Type B pancreatic cell (in vitro differentiated cells): ENCODE results near the gene SLC40A1. TPM values are rescaled to one million over a fixed set of nuclear protein-coding genes. Genes with fewer than 3 reads are reported as not detected.

Source experiments
- DNase-seq: peaks from one replicate; pipeline ENCODE4 v3.0.0; 2021; ENCODE audit warnings: mixed read lengths; ENCODE audit not compliant: unreplicated experiment; ENCODE audit errors: extremely low spot score
- H3K27ac Mint-ChIP-seq: 2 replicates; pipeline ENCODE4 v1.8.0; 2021; ENCODE audit warnings: mild to moderate bottlenecking, mixed read lengths
- H3K27me3 Mint-ChIP-seq: 2 replicates; pipeline ENCODE4 v1.8.0; 2021; ENCODE audit warnings: mixed read lengths
- H3K36me3 Mint-ChIP-seq: 2 replicates; pipeline ENCODE4 v1.8.0; 2021; ENCODE audit warnings: mixed read lengths
- H3K4me1 Mint-ChIP-seq: one replicate; pipeline ENCODE4 v1.8.0; 2021; ENCODE audit warnings: mixed read lengths; ENCODE audit not compliant: unreplicated experiment
- H3K4me3 Mint-ChIP-seq: 2 replicates; pipeline ENCODE4 v1.8.0; 2021; ENCODE audit warnings: mild to moderate bottlenecking, mixed read lengths
- H3K9me3 Mint-ChIP-seq: 2 replicates; pipeline ENCODE4 v1.8.0; 2021; ENCODE audit warnings: mixed read lengths
- CTCF ChIP-seq: fragments of 200-600 bp; sonication (generic); conservative IDR thresholded peaks from 2 replicates; pipeline ENCODE4 v1.5.0; 2021; ENCODE audit warnings: antibody characterized with exemption, mild to moderate bottlenecking
- total RNA-seq: library from RNA; stranded (reverse); gene quantifications from 2 replicates; pipeline ENCODE4 v1.2.1, GENCODE V29; 2021; ENCODE audit warnings: low replicate concordance

Gene SLC40A1
- total RNA-seq, 1 donor from 2014 or later, result 23.0 TPM

- no peak overlapping the region for H3K4me3 Mint-ChIP-seq
- DNase-seq, result no peak
- peaks cover 14% of the 10 kb centered on the region for H3K4me1 Mint-ChIP-seq
- no peak for TF ChIP-seq CTCF
- no peaks in the 10 kb centered on the region for H3K27me3 Mint-ChIP-seq
- H3K27ac Mint-ChIP-seq, result peak overlapping the region; percentile 74
- H3K9me3 Mint-ChIP-seq, result no peaks in the 10 kb centered on the region
- no peaks in the 10 kb centered on the region for H3K36me3 Mint-ChIP-seq
Observed at GRCh38 chr2:189613650-189614420, 33.2 kb upstream of the SLC40A1 start.

- Mint-ChIP-seq H3K9me3 (no peaks in the 10 kb centered on the region), H3K27me3 (no peaks in the 10 kb centered on the region), H3K36me3 (no peaks in the 10 kb centered on the region), H3K4me3 (peak overlapping the region; percentile 8), H3K4me1 (peaks cover 14% of the 10 kb centered on the region), H3K27ac (peak overlapping the region; percentile 74)
- TF ChIP-seq CTCF, result no peak
- DNase-seq, result no peak
Observed at GRCh38 chr2:189613077-189613636, 32.6 kb upstream of the SLC40A1 start.

GRCh38 chr2:189610700-189611099, 30.1 kb upstream of the SLC40A1 start:
- H3K9me3 Mint-ChIP-seq, result no peaks in the 10 kb centered on the region
- TF ChIP-seq CTCF, result no peak
- no peak for DNase-seq
- H3K4me3 Mint-ChIP-seq, result no peak overlapping the region
- no peak overlapping the region for H3K27ac Mint-ChIP-seq
- no peaks in the 10 kb centered on the region for H3K36me3 Mint-ChIP-seq
- H3K27me3 Mint-ChIP-seq, result no peaks in the 10 kb centered on the region
- peaks cover 14% of the 10 kb centered on the region for H3K4me1 Mint-ChIP-seq

- H3K36me3 Mint-ChIP-seq, result no peaks in the 10 kb centered on the region
- no peaks in the 10 kb centered on the region for H3K9me3 Mint-ChIP-seq
- no peaks in the 10 kb centered on the region for H3K27me3 Mint-ChIP-seq
- no peak for TF ChIP-seq CTCF
- H3K4me3 Mint-ChIP-seq, result no peak overlapping the region
- H3K27ac Mint-ChIP-seq, result no peak overlapping the region
- DNase-seq, result no peak
- peaks cover 14% of the 10 kb centered on the region for H3K4me1 Mint-ChIP-seq
Observed at GRCh38 chr2:189609853-189610252, 29.3 kb upstream of the SLC40A1 start.

- Mint-ChIP-seq H3K4me1 (peaks cover 10% of the 10 kb centered on the region), H3K9me3 (no peaks in the 10 kb centered on the region), H3K27ac (no peak overlapping the region), H3K36me3 (no peaks in the 10 kb centered on the region), H3K27me3 (no peaks in the 10 kb centered on the region), H3K4me3 (no peak overlapping the region)
- no peak for TF ChIP-seq CTCF
- DNase-seq, result no peak
Observed at GRCh38 chr2:189609423-189609816, 28.8 kb upstream of the SLC40A1 start.
